Neural cell (in vitro differentiated cells): ENCODE results near the gene CDK6. TPM values are rescaled to one million over a fixed set of nuclear protein-coding genes. Genes with fewer than 3 reads are reported as not detected.

ENCODE experiments used
- H2AFZ ChIP-seq: fragments of 200-600, 300-800 bp; sonication (generic), shearing (Covaris generic); 2 replicates; pipeline ENCODE4 v1.6.0; 2014; ENCODE audit warnings: low read depth, mild to moderate bottlenecking, antibody characterized with exemption, low read length, moderate library complexity
- H3F3A ChIP-seq: fragments of 200-600 bp; shearing (Covaris generic); 2 replicates; pipeline ENCODE4 v1.6.1; 2016; ENCODE audit warnings: mild to moderate bottlenecking, moderate library complexity, mixed read lengths, antibody characterized with exemption, low read length; ENCODE audit not compliant: insufficient read depth, poor library complexity, severe bottlenecking
- H3K27ac ChIP-seq: fragments of 200-600, 300-800 bp; sonication (generic), shearing (Covaris generic); 2 replicates; pipeline ENCODE4 v1.5.1; 2014; ENCODE audit warnings: mild to moderate bottlenecking, low read length, moderate library complexity
- H3K27me3 ChIP-seq: fragments of 300-800, 200-600 bp; sonication (generic), shearing (Covaris generic); 2 replicates; pipeline ENCODE4 v1.6.0; 2014; ENCODE audit warnings: mild to moderate bottlenecking, low read depth, low read length, moderate library complexity; ENCODE audit not compliant: insufficient read depth
- H3K36me3 ChIP-seq: fragments of 300-800, 200-600 bp; sonication (generic), shearing (Covaris generic); 2 replicates; pipeline ENCODE4 v1.5.1; 2014; ENCODE audit warnings: mild to moderate bottlenecking, antibody characterized with exemption, low read length, moderate library complexity; ENCODE audit not compliant: insufficient read depth
- H3K4me2 ChIP-seq: fragments of 300-800, 200-600 bp; sonication (generic), shearing (Covaris generic); 2 replicates; pipeline ENCODE4 v1.6.0; 2014; ENCODE audit warnings: mild to moderate bottlenecking, low read length
- H3K4me3 ChIP-seq: fragments of 300-800, 200-600 bp; sonication (generic), shearing (Covaris generic); 2 replicates; pipeline ENCODE4 v1.5.1; 2014; ENCODE audit warnings: mild to moderate bottlenecking, low read length, moderate library complexity
- H3K79me2 ChIP-seq: fragments of 200-600 bp; shearing (Covaris generic); replicated peaks from 2 replicates; pipeline ENCODE4 v1.6.0; 2014; ENCODE audit warnings: mild to moderate bottlenecking, low read length, moderate library complexity; ENCODE audit not compliant: insufficient read depth
- H3K9ac ChIP-seq: fragments of 300-800, 200-600 bp; sonication (generic), shearing (Covaris generic); 2 replicates; pipeline ENCODE4 v1.6.1; 2016; ENCODE audit warnings: mild to moderate bottlenecking, low read length, mixed read lengths
- H3K9me2 ChIP-seq: fragments of 200-600 bp; shearing (Covaris generic); 2 replicates; pipeline ENCODE4 v1.6.1; 2016; ENCODE audit warnings: mild to moderate bottlenecking, low read length, mixed read lengths; ENCODE audit not compliant: insufficient read depth
- H3K9me3 ChIP-seq: fragments of 200-600, 300-800 bp; sonication (generic), shearing (Covaris generic); 2 replicates; pipeline ENCODE4 v1.6.1; 2016; ENCODE audit warnings: mild to moderate bottlenecking, mixed run types, low read length, moderate library complexity, mixed read lengths
- H4K20me1 ChIP-seq: fragments of 200-600 bp; shearing (Covaris generic); 2 replicates; pipeline ENCODE4 v1.6.1; 2016; ENCODE audit warnings: mild to moderate bottlenecking, mixed run types; ENCODE audit not compliant: insufficient read depth
- EP300 ChIP-seq: fragments of 450-650 bp; conservative IDR thresholded peaks from 2 replicates; pipeline ENCODE4 v1.6.1; 2014; ENCODE audit warnings: antibody characterized with exemption, mild to moderate bottlenecking, moderate library complexity; ENCODE audit not compliant: poor library complexity, severe bottlenecking
- EZH2 ChIP-seq: fragments of 200-600, 300-800 bp; shearing (Covaris generic), sonication (generic); IDR thresholded peaks from 2 replicates; pipeline ENCODE4 v1.6.1; 2014; ENCODE audit warnings: antibody characterized with exemption, low read length, borderline replicate concordance, mild to moderate bottlenecking; ENCODE audit not compliant: insufficient read depth, poor library complexity, severe bottlenecking
- MXI1 ChIP-seq: fragments of 450-650 bp; conservative IDR thresholded peaks from 2 replicates; pipeline ENCODE4 v1.6.1; 2014; ENCODE audit warnings: antibody characterized with exemption, mild to moderate bottlenecking; ENCODE audit not compliant: poor library complexity, severe bottlenecking
- POLR2AphosphoS5 ChIP-seq: IDR thresholded peaks from 2 replicates; pipeline ENCODE4 v1.6.1; 2012
- RAD21 ChIP-seq: fragments of 450-650 bp; conservative IDR thresholded peaks from 2 replicates; pipeline ENCODE4 v1.6.1; 2014; ENCODE audit warnings: antibody characterized with exemption, mild to moderate bottlenecking, moderate library complexity
- SMC3 ChIP-seq: fragments of 450-650 bp; conservative IDR thresholded peaks from 2 replicates; pipeline ENCODE4 v1.6.1; 2014; ENCODE audit warnings: antibody characterized with exemption, mild to moderate bottlenecking, moderate library complexity; ENCODE audit not compliant: poor library complexity
- TAF1 ChIP-seq: IDR thresholded peaks from 2 replicates; pipeline ENCODE4 v1.6.1; 2012; ENCODE audit warnings: low read depth
- polyA plus RNA-seq: library from polyadenylated mRNA; depleted of rRNA; stranded (reverse); fragments of >200 nt; gene quantifications from 2 replicates; pipeline ENCODE4 v1.2.3, GENCODE V29; 2014
- TF ChIP-seq, protein P1 (sequence below): IDR thresholded peaks from 2 replicates; pipeline ENCODE4 v1.6.1; 2012; ENCODE audit warnings: borderline replicate concordance
- TF ChIP-seq, protein P2 (sequence below): fragments of 450-650 bp; IDR thresholded peaks from 2 replicates; pipeline ENCODE4 v1.5.1; 2014; ENCODE audit warnings: antibody characterized with exemption, mild to moderate bottlenecking, moderate library complexity; ENCODE audit not compliant: poor library complexity, severe bottlenecking

Gene CDK6
- polyA plus RNA-seq, 1 donor from 2014 or later, result 4.1 TPM

DNA sequence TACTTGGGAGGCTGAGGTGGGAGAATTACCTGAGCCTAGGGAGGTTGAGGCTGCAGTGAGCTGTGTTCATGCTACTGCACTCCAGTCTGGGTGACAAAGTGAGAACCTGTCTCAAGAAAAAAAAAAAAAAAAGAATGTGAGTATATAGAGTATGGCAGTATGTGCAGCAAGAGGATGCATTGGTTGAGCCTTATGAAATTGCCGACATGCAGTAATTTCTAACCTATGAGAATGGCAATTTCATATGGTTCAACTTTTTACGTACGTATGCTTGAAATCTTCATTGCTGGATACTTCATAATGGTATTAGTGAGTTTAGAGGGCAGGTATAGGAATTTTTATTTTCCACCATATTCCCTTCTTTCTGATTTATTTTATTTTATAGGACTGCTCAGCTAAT is 241.6 kb downstream of the CDK6 start:
- no peak overlapping the region for H3K4me2 ChIP-seq
- no peaks in the 10 kb centered on the region for H3K9me2 ChIP-seq
- H3K9ac ChIP-seq, result no peak overlapping the region
- H3K36me3 ChIP-seq, result no peaks in the 10 kb centered on the region
- TF ChIP-seq, protein P1, sequence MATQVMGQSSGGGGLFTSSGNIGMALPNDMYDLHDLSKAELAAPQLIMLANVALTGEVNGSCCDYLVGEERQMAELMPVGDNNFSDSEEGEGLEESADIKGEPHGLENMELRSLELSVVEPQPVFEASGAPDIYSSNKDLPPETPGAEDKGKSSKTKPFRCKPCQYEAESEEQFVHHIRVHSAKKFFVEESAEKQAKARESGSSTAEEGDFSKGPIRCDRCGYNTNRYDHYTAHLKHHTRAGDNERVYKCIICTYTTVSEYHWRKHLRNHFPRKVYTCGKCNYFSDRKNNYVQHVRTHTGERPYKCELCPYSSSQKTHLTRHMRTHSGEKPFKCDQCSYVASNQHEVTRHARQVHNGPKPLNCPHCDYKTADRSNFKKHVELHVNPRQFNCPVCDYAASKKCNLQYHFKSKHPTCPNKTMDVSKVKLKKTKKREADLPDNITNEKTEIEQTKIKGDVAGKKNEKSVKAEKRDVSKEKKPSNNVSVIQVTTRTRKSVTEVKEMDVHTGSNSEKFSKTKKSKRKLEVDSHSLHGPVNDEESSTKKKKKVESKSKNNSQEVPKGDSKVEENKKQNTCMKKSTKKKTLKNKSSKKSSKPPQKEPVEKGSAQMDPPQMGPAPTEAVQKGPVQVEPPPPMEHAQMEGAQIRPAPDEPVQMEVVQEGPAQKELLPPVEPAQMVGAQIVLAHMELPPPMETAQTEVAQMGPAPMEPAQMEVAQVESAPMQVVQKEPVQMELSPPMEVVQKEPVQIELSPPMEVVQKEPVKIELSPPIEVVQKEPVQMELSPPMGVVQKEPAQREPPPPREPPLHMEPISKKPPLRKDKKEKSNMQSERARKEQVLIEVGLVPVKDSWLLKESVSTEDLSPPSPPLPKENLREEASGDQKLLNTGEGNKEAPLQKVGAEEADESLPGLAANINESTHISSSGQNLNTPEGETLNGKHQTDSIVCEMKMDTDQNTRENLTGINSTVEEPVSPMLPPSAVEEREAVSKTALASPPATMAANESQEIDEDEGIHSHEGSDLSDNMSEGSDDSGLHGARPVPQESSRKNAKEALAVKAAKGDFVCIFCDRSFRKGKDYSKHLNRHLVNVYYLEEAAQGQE, result no peak
- TF ChIP-seq EP300 (no peak), MXI1 (no peak), RAD21 (no peak), TAF1 (no peak), EZH2 (no peak), SMC3 (no peak), POLR2AphosphoS5 (no peak)
- TF ChIP-seq, protein P2, sequence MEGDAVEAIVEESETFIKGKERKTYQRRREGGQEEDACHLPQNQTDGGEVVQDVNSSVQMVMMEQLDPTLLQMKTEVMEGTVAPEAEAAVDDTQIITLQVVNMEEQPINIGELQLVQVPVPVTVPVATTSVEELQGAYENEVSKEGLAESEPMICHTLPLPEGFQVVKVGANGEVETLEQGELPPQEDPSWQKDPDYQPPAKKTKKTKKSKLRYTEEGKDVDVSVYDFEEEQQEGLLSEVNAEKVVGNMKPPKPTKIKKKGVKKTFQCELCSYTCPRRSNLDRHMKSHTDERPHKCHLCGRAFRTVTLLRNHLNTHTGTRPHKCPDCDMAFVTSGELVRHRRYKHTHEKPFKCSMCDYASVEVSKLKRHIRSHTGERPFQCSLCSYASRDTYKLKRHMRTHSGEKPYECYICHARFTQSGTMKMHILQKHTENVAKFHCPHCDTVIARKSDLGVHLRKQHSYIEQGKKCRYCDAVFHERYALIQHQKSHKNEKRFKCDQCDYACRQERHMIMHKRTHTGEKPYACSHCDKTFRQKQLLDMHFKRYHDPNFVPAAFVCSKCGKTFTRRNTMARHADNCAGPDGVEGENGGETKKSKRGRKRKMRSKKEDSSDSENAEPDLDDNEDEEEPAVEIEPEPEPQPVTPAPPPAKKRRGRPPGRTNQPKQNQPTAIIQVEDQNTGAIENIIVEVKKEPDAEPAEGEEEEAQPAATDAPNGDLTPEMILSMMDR, result no peak
- no peaks in the 10 kb centered on the region for H4K20me1 ChIP-seq
- H3K27me3 ChIP-seq, result peaks cover 10% of the 10 kb centered on the region
- no peaks in the 10 kb centered on the region for H3K9me3 ChIP-seq
- no peaks in the 10 kb centered on the region for H3K79me2 ChIP-seq
- no peak overlapping the region for H3K4me3 ChIP-seq
- no peak overlapping the region for H2AFZ ChIP-seq
- no peaks in the 10 kb centered on the region for H3F3A ChIP-seq
- no peak overlapping the region for H3K27ac ChIP-seq

DNA sequence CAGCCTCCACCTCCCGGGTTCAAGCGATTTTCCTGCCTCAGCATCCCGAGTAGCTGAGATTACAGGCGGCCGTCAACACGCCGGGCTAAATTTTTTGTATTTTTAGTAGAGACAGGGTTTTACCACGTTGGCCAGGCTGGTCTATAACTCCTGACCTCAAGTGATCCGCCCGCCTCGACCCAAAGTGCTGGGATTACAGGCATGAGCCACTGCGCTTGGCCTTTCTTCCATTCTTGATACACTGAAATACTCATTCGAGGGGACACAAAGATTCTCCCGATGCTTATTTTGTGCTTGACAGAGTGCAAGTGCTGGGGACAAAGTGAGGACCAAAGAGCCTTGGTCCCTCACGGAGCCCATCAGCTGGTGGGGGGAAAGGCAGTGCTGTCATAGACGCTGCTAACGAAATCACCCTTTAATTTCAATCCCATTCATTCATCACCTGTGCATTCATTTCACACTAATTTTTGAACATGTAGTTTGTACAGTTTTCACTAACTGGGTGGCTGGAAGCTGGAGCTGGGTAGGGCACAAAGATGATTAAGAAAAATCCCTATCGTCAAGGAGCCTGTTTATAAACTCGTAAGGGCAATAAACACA is 245.6 kb downstream of the CDK6 start:
- Histone ChIP-seq H3K9ac (peak overlapping the region; percentile 89), H2AFZ (no peak overlapping the region), H3K36me3 (no peaks in the 10 kb centered on the region), H3K9me2 (no peaks in the 10 kb centered on the region), H3K4me3 (peak overlapping the region; percentile 87), H3K27me3 (peaks cover 10% of the 10 kb centered on the region), H3K9me3 (no peaks in the 10 kb centered on the region), H3K79me2 (peaks cover 36% of the 10 kb centered on the region), H3K4me2 (no peak overlapping the region), H4K20me1 (no peaks in the 10 kb centered on the region), H3F3A (no peaks in the 10 kb centered on the region), H3K27ac (no peak overlapping the region)
- no peak for TF ChIP-seq POLR2AphosphoS5
- TF ChIP-seq, protein P1, result no peak
- TF ChIP-seq RAD21, result no peak
- no peak for TF ChIP-seq SMC3
- TF ChIP-seq MXI1, result no peak
- no peak for TF ChIP-seq TAF1
- TF ChIP-seq EP300, result no peak
- TF ChIP-seq, protein P2, result no peak
- no peak for TF ChIP-seq EZH2
